SH-SY5Y (cell line): Measurements from ENCODE around the gene HTR2B.

Experiments
- GATA2 ChIP-seq: IDR thresholded peaks from 2 replicates; pipeline ENCODE4 v1.6.1; 2011; ENCODE audit warnings: mild to moderate bottlenecking, low read depth, low read length
- GATA3 ChIP-seq: IDR thresholded peaks from 2 replicates; pipeline ENCODE4 v1.6.1; 2011; ENCODE audit warnings: low read depth, mild to moderate bottlenecking, low read length, moderate library complexity

DNA sequence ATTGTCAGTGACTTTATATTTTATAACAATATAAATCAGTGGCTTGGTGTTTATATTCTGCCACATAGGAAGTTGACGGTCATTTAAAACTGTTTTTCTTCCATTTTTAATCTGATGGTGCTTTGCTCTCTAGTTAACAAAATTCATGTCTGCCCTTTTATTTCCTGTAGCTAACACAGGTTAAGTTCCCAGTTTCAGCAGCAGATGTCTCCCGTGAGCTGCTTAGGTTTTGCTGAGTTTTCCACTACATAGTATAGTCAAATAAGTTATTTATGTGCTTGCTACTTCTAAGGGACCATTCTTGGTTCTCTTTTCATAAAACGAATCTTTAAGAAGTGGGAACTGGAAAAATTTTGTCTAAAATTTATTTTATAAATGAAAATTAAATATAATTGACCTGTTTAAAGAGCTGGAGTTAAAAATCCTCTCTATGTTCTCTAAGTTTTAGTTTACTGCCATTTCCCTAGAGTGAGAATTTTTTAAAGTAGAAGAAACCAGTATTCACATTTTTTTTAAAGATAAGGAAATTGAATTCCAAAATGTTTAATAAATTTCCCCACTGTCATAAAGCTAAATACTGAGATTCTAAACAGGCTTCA is 20.6 kb downstream of the HTR2B start:
- no peak for TF ChIP-seq GATA2
- TF ChIP-seq GATA3 = no peak
